SU-DHL-6 (cell line): ENCODE data around the gene CDK3.
"Not testable (repeated sequence)": the region's sequence is repeated elsewhere in the genome, so short reads cannot be mapped to it uniquely, and the experiment has no call there.

ENCODE experiments used
- EZH2phosphoT487 ChIP-seq: fragments of 200-600 bp; sonication (generic), shearing (Covaris generic); conservative IDR thresholded peaks from 2 replicates; pipeline ENCODE4 v1.6.1; 2018; ENCODE audit warnings: mild to moderate bottlenecking, antibody characterized with exemption, low read length, moderate library complexity, mixed read lengths
- TF ChIP-seq, protein P1 (sequence below): fragments of 200-600 bp; sonication (generic); IDR thresholded peaks from one replicate; pipeline ENCODE4 v1.5.1; 2017; ENCODE audit warnings: antibody characterized with exemption, mild to moderate bottlenecking, low read length, moderate library complexity; ENCODE audit not compliant: insufficient read depth, poor library complexity, severe bottlenecking

DNA sequence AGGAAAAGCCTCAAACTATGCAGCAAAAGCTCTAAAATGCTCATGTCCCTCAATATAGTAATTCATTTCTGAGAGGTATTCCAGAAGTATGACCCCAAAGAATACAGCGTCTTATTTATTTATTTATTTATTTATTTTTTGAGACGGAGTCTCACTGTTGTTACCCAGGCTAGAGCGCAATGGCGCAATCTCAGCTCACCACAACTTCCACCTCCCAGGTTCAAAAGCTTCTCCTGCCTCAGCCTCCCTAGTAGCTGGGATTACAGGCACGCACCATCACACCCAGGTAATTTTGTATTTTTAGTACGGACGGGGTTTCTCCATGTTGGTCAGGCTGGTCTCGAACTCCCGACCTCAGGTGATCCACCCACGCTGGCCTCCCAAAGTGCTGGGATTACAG, 31.6 kb upstream of the CDK3 start:
- TF ChIP-seq, protein P1, sequence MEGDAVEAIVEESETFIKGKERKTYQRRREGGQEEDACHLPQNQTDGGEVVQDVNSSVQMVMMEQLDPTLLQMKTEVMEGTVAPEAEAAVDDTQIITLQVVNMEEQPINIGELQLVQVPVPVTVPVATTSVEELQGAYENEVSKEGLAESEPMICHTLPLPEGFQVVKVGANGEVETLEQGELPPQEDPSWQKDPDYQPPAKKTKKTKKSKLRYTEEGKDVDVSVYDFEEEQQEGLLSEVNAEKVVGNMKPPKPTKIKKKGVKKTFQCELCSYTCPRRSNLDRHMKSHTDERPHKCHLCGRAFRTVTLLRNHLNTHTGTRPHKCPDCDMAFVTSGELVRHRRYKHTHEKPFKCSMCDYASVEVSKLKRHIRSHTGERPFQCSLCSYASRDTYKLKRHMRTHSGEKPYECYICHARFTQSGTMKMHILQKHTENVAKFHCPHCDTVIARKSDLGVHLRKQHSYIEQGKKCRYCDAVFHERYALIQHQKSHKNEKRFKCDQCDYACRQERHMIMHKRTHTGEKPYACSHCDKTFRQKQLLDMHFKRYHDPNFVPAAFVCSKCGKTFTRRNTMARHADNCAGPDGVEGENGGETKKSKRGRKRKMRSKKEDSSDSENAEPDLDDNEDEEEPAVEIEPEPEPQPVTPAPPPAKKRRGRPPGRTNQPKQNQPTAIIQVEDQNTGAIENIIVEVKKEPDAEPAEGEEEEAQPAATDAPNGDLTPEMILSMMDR: not testable (repeated sequence)
- not testable (repeated sequence) for TF ChIP-seq EZH2phosphoT487
